ENCODE results near the gene LONRF3.

The LONRF3 gene

DNA sequence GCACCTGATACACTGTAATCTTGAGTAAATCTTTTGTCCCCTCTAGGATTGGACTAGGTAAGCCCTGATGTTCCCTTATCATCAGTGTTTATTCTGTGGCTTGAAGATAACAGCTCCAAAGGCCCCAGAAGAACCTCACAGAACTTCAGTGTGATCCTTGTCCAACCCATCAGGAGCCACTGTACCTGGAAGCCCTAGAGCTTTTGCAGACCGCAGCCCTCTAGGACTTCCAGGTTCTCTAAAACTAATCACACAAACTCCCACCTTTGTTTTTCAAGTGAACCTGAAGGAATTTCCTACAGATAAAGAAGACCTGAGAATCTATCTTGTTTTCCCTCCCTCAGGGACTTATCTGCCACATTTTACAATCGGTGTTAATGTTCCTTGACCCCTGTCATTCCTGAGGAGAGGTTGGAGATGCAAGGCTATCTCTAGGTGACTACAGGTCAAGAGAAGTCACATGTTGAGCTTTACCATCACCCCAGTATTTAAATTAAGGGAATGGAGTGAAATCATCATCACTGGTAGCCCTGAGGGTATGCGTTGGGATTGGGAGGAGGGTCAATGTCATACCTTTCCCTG lies 32.9 kb downstream of the LONRF3 start:
- no peak for DNase-seq (ENCODE audit: extremely low read depth, insufficient read length)
- no peak for TF ChIP-seq CTCF (IDR thresholded peaks at IDR 0.05; ENCODE audit: insufficient read depth, low read length, poor library complexity, severe bottlenecking)

GRCh38 chrX:119008110-119008744 lies 33.8 kb downstream of the LONRF3 start:
- H3K27me3 ChIP-seq (replicated peaks; ENCODE audit: control insufficient read depth, insufficient read depth, low read length), result no peaks in the 10 kb centered on the region; the same call in 1 of the 2 replicates
- H3K4me3 ChIP-seq (replicated peaks; ENCODE audit: low read depth, low read length), result no peak overlapping the region
- peak; percentile 80 for TF ChIP-seq CTCF (IDR thresholded peaks at IDR 0.05; ENCODE audit: insufficient read depth, low read length, poor library complexity, severe bottlenecking)
- DNase-seq (ENCODE audit: extremely low read depth, insufficient read length), result no peak
- no peaks in the 10 kb centered on the region for H3K36me3 ChIP-seq (ENCODE audit: control insufficient read depth, insufficient read depth, low read length)

More for the DNA sequence above, 32.9 kb downstream of the LONRF3 start:
- Histone ChIP-seq H3K27me3 (replicated peaks; ENCODE audit: control insufficient read depth, insufficient read depth, low read length) (no peaks in the 10 kb centered on the region; the same call in 1 of the 2 replicates), H3K4me3 (replicated peaks; ENCODE audit: low read depth, low read length) (no peak overlapping the region), H3K36me3 (ENCODE audit: control insufficient read depth, insufficient read depth, low read length) (no peaks in the 10 kb centered on the region)

DNA sequence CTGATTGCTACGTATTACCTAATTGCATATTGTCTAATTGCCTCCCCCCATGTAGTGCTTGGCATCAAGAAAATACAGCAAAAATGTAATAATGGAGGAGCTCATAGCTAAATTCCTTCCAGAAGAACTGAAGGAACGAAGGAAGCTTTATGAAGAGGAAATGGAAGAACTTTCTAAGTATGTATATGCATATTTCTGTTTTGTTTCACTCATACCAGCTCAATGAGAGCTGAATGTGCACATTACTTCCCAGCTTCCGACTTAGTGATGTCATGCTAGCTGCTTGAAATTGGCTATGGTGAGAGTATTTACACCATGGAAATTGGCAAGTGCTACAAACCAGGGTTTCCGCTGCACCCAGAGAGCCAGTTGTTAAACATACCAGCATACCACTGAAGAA lies 34.7 kb downstream of the LONRF3 start:
- Histone ChIP-seq H3K36me3 (ENCODE audit: control insufficient read depth, insufficient read depth, low read length) (no peaks in the 10 kb centered on the region), H3K4me3 (replicated peaks; ENCODE audit: low read depth, low read length) (no peak overlapping the region), H3K27me3 (replicated peaks; ENCODE audit: control insufficient read depth, insufficient read depth, low read length) (no peaks in the 10 kb centered on the region; the same call in 1 of the 2 replicates)
- DNase-seq (ENCODE audit: extremely low read depth, insufficient read length), result no peak
- TF ChIP-seq CTCF (IDR thresholded peaks at IDR 0.05; ENCODE audit: insufficient read depth, low read length, poor library complexity, severe bottlenecking), result no peak

GRCh38 chrX:119010491-119010890 lies 36.1 kb downstream of the LONRF3 start:
- Histone ChIP-seq H3K27me3 (replicated peaks; ENCODE audit: control insufficient read depth, insufficient read depth, low read length) (no peaks in the 10 kb centered on the region; the same call in 1 of the 2 replicates), H3K36me3 (ENCODE audit: control insufficient read depth, insufficient read depth, low read length) (no peaks in the 10 kb centered on the region)
- no peak for TF ChIP-seq CTCF (IDR thresholded peaks at IDR 0.05; ENCODE audit: insufficient read depth, low read length, poor library complexity, severe bottlenecking)

DNA sequence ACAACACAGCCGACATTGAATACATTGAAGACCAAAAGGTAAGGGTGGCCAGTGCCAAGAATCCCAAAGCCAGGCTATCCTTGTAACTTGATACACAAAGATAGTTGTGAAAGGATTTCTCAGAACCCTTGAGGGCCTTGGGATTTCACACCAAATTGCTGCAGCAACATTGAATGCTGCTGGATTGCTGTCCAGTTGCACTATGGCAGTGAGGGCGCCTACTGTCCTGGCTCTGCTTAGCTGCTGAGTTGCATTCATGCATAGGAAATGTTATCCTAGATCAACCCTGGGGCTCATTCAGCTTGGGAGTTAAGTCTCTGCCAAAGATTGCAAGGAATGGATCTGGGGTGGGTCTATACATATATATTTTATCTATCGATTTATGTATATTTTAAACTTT lies 38.7 kb downstream of the LONRF3 start:
- no peak for DNase-seq (ENCODE audit: extremely low read depth, insufficient read length)
- H3K4me3 ChIP-seq (replicated peaks; ENCODE audit: low read depth, low read length), result no peak overlapping the region
- TF ChIP-seq CTCF (IDR thresholded peaks at IDR 0.05; ENCODE audit: insufficient read depth, low read length, poor library complexity, severe bottlenecking), result no peak
- H3K27me3 ChIP-seq (replicated peaks; ENCODE audit: control insufficient read depth, insufficient read depth, low read length), result no peaks in the 10 kb centered on the region; the same call in 1 of the 2 replicates
- no peaks in the 10 kb centered on the region for H3K36me3 ChIP-seq (ENCODE audit: control insufficient read depth, insufficient read depth, low read length)

More at GRCh38 chrX:119010491-119010890, 36.1 kb downstream of the LONRF3 start:
- H3K4me3 ChIP-seq (replicated peaks; ENCODE audit: low read depth, low read length), result no peak overlapping the region
- DNase-seq (ENCODE audit: extremely low read depth, insufficient read length), result no peak
